Measurements from ENCODE around the gene GMPPB. TPM values are rescaled to one million over a fixed set of nuclear protein-coding genes. Genes with fewer than 3 reads are reported as not detected.
A peak's percentile ranks its signal among the peaks of the same experiment; 100 is the strongest.
"Not testable (repeated sequence)": the region's sequence is repeated elsewhere in the genome, so short reads cannot be mapped to it uniquely, and the experiment has no call there.

The GMPPB gene
- total RNA-seq, 2 experiments from 2014 or later: 43.0 to 43.6 TPM

DNA sequence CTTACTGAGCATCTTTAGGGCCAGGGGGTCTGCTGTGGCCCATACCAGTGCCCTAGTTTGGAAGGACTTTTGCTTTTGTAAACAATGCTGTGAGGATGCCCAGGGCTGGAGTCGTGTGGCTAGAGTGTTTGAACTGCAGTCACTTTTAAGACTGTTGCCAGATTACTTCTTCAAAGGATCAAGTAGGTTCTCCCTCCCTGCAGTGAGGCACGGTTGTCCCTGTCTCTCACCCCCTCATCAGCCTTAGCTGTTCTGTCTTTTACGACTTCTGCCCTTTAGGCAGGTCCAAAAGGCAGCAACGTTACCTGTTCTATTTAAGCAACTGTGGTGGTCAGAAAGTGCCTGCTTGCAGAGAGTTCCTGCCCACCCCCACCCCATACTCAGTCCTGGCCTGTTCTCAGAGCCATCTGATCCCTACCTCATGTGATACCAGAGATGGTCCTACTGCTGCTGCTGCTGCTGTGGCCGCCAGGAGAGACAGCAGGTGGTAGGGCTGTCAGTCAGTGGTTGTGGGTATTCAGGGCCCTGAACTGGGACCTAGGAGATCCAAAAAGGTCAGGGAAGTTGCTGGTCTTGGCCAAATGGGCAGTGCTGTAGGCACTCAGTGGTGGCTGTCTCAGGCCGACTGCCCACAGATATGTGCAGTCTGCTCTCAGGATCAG is 29.2 kb downstream of the GMPPB start:
- H3K4me1 Mint-ChIP-seq: peaks cover 15% of the 10 kb centered on the region
- H3K36me3 Mint-ChIP-seq, H3K27me3 Mint-ChIP-seq, H3K9me3 Mint-ChIP-seq, H3K27ac Mint-ChIP-seq, H3K4me3 Mint-ChIP-seq, DNase-seq: not testable (repeated sequence)

DNA sequence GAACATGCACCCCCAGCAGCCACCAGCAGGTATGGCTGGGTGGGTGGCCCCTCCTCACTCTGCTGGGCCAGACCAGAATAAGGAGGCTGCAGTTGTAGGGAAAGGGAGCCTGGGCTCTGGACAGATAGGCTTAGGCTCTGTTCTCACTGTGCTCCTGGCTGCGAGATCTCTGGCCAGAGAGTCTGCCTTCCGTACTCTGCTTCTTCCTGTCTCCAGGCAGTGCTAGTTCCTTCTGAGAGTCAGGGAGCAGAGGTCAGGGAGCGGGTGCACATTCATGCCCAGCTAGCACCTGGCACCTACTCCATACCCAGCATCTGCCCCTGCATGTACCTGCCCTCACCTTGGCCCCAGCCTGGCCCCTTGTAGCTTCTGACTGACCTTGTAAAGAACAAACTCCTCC is 32.3 kb downstream of the GMPPB start:
- H3K27me3 Mint-ChIP-seq, H3K27ac Mint-ChIP-seq, H3K36me3 Mint-ChIP-seq, H3K9me3 Mint-ChIP-seq, H3K4me3 Mint-ChIP-seq, DNase-seq: not testable (repeated sequence)
- H3K4me1 Mint-ChIP-seq: peaks cover 18% of the 10 kb centered on the region

DNA sequence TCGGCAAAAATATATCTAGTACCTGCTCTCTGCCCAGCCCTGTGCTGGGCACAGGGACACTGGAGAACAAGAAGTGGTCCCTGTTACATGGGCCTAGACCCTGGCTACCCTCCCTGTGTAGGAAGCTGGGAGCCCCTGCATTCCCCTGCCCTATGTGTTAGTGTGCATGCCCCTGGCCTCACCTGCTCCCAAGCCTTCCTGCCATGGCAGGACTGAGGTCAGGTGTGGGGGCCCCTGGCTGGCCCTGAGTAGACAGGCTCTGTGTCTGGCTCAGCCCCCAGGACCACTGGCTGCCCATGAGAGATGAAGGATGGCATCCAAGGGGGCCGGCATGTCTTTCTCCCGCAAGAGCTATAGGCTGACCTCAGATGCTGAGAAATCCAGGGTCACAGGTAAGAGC is 32.9 kb downstream of the GMPPB start:
- not testable (repeated sequence) for H3K36me3 Mint-ChIP-seq, H3K27ac Mint-ChIP-seq, DNase-seq, H3K27me3 Mint-ChIP-seq, H3K9me3 Mint-ChIP-seq
- Mint-ChIP-seq H3K4me1 (peaks cover 20% of the 10 kb centered on the region), H3K4me3 (peak overlapping the region; percentile 98)

DNA sequence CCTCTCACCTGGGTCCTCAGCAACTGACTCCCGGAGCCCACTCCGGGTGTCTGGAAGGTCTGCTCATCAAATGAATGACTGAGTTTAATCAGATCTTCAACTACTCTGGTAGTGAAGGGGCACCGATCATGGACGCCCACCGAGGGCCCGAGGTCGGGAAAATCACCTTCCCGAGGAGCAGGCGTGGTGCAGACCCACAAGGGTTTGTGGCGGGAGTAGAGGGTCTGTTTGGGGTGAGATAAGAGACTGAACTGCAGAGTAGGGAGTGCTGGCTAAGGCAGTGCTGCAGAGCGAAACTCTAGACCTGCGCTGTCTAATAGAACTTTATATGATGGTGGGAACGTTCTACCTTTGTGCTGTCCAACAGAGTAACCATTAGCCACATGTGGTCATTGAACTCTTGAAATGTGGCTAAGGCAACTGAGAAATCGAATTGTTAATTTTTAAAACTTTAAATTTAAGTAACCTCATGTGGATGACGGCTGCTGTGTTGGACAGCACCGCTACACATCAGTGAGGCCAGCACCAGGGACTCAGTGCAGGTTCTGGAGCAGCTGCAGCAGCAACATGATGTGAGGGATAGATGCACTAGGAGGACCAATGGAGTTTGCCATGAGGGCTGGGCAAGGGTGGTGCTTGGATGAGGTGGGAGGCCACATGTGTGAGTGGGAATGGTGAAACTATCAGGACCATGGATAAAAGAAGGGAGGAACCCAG is 33.7 kb downstream of the GMPPB start:
- H3K27me3 Mint-ChIP-seq, DNase-seq, H3K9me3 Mint-ChIP-seq, H3K36me3 Mint-ChIP-seq: not testable (repeated sequence)
- H3K27ac Mint-ChIP-seq: peak overlapping the region; percentile 90
- H3K4me3 Mint-ChIP-seq: peak overlapping the region; percentile 98
- H3K4me1 Mint-ChIP-seq: peaks cover 23% of the 10 kb centered on the region

GRCh38 chr3:49689046-49689907 is 34.5 kb downstream of the GMPPB start, which contains the start of the genes MST1 and RNF123:
Gene MST1, minus strand, starts transcription at chr3:49689474. Its CDS starts 783 bp downstream, at chr3:49688691.
Gene RNF123, plus strand, starts transcription at chr3:49689557. Its CDS starts 1,609 bp downstream, at chr3:49691166.
- Mint-ChIP-seq H3K27ac (peak within 1 kb of the TSS; percentile 90), H3K9me3 (no peaks in the 10 kb centered on the region), H3K27me3 (peaks cover 4% of the 10 kb centered on the region), H3K4me3 (peak within 1 kb of the TSS; percentile 98), H3K4me1 (peaks cover 23% of the 10 kb centered on the region), H3K36me3 (no peaks in the 10 kb centered on the region)
- peak; percentile 94 for DNase-seq

DNA sequence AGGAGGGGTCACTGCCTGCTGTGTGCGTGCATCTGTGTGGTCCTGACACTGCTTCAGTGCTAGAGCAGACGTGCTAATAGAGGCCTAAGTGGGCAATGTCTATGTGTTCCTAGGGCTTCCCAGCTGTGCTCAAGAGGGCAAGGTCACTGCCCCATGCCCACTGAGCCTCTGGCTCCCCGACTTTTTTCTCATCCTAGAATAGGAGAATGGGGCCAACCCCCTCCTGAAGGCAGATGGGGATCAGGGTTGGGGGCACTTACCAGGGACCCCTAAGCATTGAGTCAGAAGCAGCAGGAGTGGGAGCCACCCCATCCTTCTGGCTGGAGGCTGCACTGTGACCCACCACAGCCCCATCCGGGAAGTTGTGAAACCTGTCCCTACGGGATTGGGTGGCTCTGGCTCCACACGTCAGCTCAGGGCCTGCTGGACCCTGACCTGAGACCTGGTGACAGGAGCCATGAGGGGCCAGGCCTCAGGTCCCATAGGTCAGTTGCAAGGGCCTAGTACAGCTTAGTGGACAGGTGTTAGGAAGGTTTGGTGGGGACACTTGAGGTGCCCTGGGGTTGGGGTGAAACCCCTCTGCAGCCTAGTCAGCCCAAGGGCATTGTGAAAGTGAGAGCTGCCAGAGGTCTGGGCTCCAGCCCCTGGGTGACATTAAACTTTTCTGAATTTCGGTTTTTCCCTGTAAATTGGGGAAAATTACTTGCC is 35.3 kb downstream of the GMPPB start:
- not testable (repeated sequence) for H3K9me3 Mint-ChIP-seq, DNase-seq, H3K36me3 Mint-ChIP-seq, H3K27me3 Mint-ChIP-seq
- peak overlapping the region; percentile 98 for H3K4me3 Mint-ChIP-seq
- H3K27ac Mint-ChIP-seq: peak overlapping the region; percentile 90
- peaks cover 21% of the 10 kb centered on the region for H3K4me1 Mint-ChIP-seq

DNA sequence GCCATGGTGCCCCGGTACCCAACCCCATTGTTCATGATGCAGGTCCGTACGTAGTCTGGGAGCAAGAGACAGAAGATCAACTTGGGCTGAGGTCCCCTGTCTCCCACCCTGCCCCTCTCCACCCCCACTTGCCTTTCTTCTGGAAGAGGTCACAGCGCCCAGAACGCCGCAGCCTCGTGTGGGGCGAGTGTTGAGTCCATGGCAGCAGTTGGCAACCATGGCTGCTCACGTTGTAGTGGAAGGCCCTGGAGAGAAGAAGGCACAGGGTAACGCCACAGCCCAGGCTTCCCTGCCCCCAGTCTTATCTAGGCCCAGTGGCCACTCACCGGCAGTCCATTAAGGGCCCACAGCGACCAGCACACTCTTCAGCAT is 36.3 kb downstream of the GMPPB start:
- H3K9me3 Mint-ChIP-seq, H3K27ac Mint-ChIP-seq, DNase-seq, H3K27me3 Mint-ChIP-seq, H3K36me3 Mint-ChIP-seq: not testable (repeated sequence)
- Mint-ChIP-seq H3K4me3 (peak overlapping the region; percentile 29), H3K4me1 (peaks cover 21% of the 10 kb centered on the region)

GRCh38 chr3:49686769-49687423 is 36.9 kb downstream of the GMPPB start:
- peak overlapping the region; percentile 29 for H3K4me3 Mint-ChIP-seq
- not testable (repeated sequence) for H3K27me3 Mint-ChIP-seq, H3K9me3 Mint-ChIP-seq, H3K36me3 Mint-ChIP-seq, H3K27ac Mint-ChIP-seq
- DNase-seq: peak; percentile 65
- H3K4me1 Mint-ChIP-seq: peaks cover 21% of the 10 kb centered on the region

- peaks cover 21% of the 10 kb centered on the region for H3K4me1 Mint-ChIP-seq
- not testable (repeated sequence) for H3K36me3 Mint-ChIP-seq, H3K27ac Mint-ChIP-seq, H3K27me3 Mint-ChIP-seq, H3K9me3 Mint-ChIP-seq
- H3K4me3 Mint-ChIP-seq: peak overlapping the region; percentile 55
- peak; percentile 25 for DNase-seq
These were observed 37.4 kb downstream of the GMPPB start for GRCh38 chr3:49686346-49686745.

DNA sequence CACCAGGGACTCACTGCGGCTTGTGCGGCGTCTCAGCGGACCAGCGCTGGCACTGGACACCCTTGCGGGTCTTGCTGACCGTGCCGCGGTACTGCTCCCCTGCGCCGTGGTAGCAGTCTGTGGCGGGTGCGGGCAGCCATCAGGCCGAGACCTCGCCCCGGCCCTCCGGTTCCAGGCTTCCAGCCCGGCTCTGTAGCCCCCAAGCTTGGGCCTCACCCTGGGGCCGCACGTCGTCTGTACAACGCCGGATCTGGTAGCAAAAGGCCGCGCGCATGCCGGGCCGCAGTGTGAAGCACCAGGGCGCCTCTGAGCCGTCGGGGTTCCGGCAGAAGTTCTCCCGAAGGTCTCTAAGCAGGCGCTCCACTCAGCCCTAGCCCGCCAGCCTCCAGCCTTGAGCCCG is 37.9 kb downstream of the GMPPB start:
- H3K9me3 Mint-ChIP-seq, H3K36me3 Mint-ChIP-seq, H3K27ac Mint-ChIP-seq, DNase-seq, H3K27me3 Mint-ChIP-seq: not testable (repeated sequence)
- Mint-ChIP-seq H3K4me3 (peak overlapping the region; percentile 45), H3K4me1 (peaks cover 18% of the 10 kb centered on the region)

- not testable (repeated sequence) for H3K27ac Mint-ChIP-seq, H3K4me3 Mint-ChIP-seq, H3K9me3 Mint-ChIP-seq, H3K36me3 Mint-ChIP-seq, DNase-seq, H3K27me3 Mint-ChIP-seq
- peaks cover 11% of the 10 kb centered on the region for H3K4me1 Mint-ChIP-seq
These were observed 38.6 kb downstream of the GMPPB start for GRCh38 chr3:49685103-49685502.

DNA sequence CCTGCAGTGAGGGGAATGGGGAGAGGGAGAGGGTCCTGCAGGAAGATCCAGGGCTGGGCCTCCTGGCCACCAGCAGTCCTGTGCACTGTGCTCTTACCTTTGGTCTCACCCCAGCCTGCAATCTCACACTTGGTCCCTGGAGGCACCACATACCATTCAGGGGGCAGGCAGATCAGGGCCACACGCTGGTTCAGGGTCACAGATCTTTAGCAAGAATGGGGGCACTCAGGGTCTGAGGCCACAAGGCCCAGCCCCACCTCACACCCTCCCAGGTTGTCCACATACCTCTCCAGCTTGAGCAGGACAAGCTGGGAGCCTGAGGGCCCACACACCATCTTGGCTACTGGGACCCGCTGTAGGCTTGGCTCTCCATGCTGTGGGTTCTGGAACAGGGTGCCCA is 39.3 kb downstream of the GMPPB start:
- not testable (repeated sequence) for H3K4me3 Mint-ChIP-seq, H3K27ac Mint-ChIP-seq, DNase-seq, H3K36me3 Mint-ChIP-seq, H3K4me1 Mint-ChIP-seq, H3K27me3 Mint-ChIP-seq, H3K9me3 Mint-ChIP-seq

GRCh38 chr3:49683162-49683561 is 40.6 kb downstream of the GMPPB start:
- Mint-ChIP-seq H3K9me3 (no peaks in the 10 kb centered on the region), H3K27me3 (peaks cover 4% of the 10 kb centered on the region), H3K36me3 (peaks cover 7% of the 10 kb centered on the region), H3K4me1 (peaks cover 6% of the 10 kb centered on the region), H3K27ac (peak overlapping the region; percentile 29), H3K4me3 (no peak overlapping the region)
- no peak for DNase-seq

DNA sequence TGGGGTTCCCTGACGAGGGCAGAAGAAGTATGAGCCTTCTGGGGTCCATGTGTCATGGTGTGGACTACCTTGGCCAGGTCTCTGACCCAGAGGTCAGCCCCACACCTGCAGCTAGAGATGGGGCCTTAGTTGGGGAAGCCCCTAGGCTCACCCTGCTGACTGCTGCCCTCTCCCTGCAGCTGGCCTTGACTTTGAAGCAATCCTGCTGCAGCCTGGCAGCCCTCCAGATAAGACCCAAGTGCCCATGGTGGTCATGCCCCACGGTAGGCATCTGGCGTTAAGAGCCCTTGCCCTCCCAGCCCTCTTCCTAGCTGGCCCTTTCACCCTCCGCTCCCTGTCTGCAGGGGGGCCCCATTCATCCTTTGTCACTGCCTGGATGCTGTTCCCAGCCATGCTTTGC is 42.2 kb downstream of the GMPPB start:
- no peak for DNase-seq
- H3K4me3 Mint-ChIP-seq: no peak overlapping the region
- peaks cover 8% of the 10 kb centered on the region for H3K36me3 Mint-ChIP-seq
- H3K27me3 Mint-ChIP-seq: no peaks in the 10 kb centered on the region
- H3K27ac Mint-ChIP-seq: no peak overlapping the region
- H3K9me3 Mint-ChIP-seq: no peaks in the 10 kb centered on the region
- peaks cover 10% of the 10 kb centered on the region for H3K4me1 Mint-ChIP-seq

Measured in activated naive CD8-positive, alpha-beta T cell treated with anti-CD3 and anti-CD28 coated beads for 36 hours (primary cell).